GM20000 (cell line): ENCODE data around the gene ZNF738.
A peak's percentile ranks its signal among the peaks of the same experiment; 100 is the strongest.
"Not testable (repeated sequence)": the region's sequence is repeated elsewhere in the genome, so short reads cannot be mapped to it uniquely, and the experiment has no call there.

Experiments
- DNase-seq: peaks from one replicate; pipeline ENCODE4 v3.0.0; 2012; ENCODE audit warnings: low spot score
- CTCF ChIP-seq: IDR thresholded peaks from 2 replicates; pipeline ENCODE4 v1.5.1; 2012; ENCODE audit warnings: mild to moderate bottlenecking, control low read depth; ENCODE audit errors: extremely low read depth, missing control alignments

Gene ZNF738

GRCh38 chr19:21326169-21326568 is 32.6 kb upstream of the ZNF738 start:
- no peak for DNase-seq
- no peak for TF ChIP-seq CTCF

- TF ChIP-seq CTCF = no peak
- peak; percentile 5 for DNase-seq
These were observed 30.4 kb upstream of the ZNF738 start for GRCh38 chr19:21328406-21328805.

- TF ChIP-seq CTCF = no peak
These were observed 29.8 kb upstream of the ZNF738 start, which contains the start of gene ZNF708 for GRCh38 chr19:21328885-21329605. Gene ZNF708, minus strand, starts transcription at chr19:21329410. Its CDS starts 198 bp downstream, at chr19:21329212.

GRCh38 chr19:21335721-21336120 is 23.1 kb upstream of the ZNF738 start:
- DNase-seq = no peak
- TF ChIP-seq CTCF = no peak

More at GRCh38 chr19:21328885-21329605, 29.8 kb upstream of the ZNF738 start, which contains the start of gene ZNF708:
- DNase-seq = peak; percentile 86

- DNase-seq = not testable (repeated sequence)
These were observed 14.0 kb upstream of the ZNF738 start for GRCh38 chr19:21344841-21345240.

GRCh38 chr19:21352830-21353229 is 6.0 kb upstream of the ZNF738 start:
- no peak for TF ChIP-seq CTCF
- no peak for DNase-seq

GRCh38 chr19:21362291-21362690 is 3.5 kb downstream of the ZNF738 start:
- TF ChIP-seq CTCF = no peak
- DNase-seq = no peak
